HG02870 (cell line): Measurements from ENCODE around the gene FLRT1.

ENCODE experiments used
- ATAC-seq: cut with Tn5 transposase; IDR thresholded peaks from one replicate; pipeline ENCODE4 v1.9.1; 2021; ENCODE audit warnings: mild to moderate bottlenecking, moderate library complexity; ENCODE audit not compliant: unreplicated experiment

The FLRT1 gene

DNA sequence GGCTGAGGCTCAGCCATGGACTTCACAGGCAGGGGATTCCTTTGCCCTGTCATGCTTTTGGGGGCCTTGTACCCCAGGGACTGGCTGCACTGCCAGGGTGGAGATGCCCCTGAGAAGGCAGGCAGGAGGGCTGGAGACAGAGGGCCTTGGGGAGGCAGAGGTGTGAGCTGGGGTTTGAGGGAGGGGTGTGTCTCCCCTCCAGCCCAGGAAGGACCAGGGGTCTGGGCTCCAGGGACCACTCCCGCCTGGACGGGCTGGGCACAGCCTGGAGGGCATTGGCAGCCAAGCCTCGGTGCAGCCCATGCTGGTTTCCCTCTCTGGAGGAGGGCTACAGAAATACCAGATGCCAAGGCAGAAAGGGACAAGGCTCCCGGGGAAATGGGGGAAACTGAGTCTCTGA, 30.0 kb upstream of the FLRT1 start:
- no peak for ATAC-seq

DNA sequence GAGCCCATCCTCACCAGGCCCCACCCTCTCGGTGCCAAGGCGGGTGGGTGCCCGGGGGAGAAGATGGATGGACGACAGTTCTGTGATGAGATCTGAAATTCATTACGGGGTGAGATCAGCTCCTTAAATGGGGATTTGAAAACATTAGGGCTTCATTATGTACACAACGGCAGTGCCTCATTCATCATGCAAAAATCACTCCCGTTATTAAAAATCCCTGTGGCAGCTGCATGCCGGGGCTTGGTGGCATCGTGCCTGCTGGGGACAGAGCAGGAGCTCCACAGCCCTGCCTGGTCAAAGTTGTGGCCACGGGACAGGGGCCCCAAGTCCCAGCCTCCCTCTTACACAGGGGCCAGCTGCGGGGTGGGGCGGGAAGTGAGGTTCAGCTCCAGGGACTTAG, 29.3 kb upstream of the FLRT1 start:
- no peak for ATAC-seq

DNA sequence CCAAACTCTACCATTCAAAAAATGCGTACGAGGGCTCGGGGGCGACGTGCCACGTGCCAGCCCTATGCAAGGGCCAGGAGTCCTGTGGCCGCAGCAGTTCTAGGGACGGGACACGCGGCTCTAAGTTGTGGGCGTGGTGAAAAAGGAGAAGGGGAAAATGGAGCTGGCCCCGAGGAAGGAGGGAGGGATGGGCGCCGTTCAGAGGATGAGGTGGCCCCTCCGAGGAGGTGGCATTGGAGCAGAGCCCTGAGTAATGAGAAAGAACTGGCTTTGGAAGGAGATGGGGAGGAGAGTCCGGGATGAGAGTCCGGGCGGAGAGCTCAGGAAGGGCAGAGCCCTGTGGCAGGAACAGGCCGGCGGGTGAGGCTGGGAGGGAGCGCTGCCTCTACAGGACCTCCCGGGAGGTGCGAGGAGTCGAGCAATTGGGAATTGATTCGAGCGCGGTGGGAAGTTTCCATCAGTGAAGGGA, 28.5 kb upstream of the FLRT1 start:
- no peak for ATAC-seq

DNA sequence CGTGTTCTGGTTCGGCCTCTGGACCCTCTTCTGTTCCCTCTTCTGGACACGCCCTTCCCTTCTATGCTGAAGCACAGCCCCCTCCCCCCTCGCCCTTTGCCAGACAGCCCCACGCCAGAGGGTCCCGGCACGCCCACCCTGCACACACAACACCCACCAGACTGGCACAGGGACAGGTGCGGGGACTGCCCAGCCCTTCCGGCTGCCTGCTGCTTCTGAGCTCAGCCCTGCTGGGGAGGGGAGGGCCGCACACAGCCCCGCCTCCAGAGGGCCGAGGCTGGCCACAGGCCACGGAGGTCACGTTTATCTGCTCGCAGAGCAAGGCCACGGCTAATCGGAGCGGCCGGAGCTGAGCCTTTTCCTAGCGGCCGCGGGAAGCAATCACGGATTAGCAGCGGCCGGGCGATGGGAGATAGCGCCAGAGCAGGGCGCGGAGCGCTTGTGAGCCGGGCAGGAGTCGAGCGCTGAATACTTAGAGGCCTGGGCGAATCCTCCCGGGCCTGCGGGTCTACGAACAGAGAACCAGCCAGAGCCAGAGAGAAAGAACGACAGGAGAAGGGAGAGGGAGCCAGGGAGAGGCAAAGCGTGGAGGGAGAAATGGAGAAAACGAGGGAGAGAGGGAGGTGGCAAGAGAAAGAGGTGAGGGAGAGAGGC, 28.0 kb upstream of the FLRT1 start:
- ATAC-seq, result no peak

GRCh38 chr11:64008283-64008913, 27.3 kb upstream of the FLRT1 start:
- no peak for ATAC-seq

DNA sequence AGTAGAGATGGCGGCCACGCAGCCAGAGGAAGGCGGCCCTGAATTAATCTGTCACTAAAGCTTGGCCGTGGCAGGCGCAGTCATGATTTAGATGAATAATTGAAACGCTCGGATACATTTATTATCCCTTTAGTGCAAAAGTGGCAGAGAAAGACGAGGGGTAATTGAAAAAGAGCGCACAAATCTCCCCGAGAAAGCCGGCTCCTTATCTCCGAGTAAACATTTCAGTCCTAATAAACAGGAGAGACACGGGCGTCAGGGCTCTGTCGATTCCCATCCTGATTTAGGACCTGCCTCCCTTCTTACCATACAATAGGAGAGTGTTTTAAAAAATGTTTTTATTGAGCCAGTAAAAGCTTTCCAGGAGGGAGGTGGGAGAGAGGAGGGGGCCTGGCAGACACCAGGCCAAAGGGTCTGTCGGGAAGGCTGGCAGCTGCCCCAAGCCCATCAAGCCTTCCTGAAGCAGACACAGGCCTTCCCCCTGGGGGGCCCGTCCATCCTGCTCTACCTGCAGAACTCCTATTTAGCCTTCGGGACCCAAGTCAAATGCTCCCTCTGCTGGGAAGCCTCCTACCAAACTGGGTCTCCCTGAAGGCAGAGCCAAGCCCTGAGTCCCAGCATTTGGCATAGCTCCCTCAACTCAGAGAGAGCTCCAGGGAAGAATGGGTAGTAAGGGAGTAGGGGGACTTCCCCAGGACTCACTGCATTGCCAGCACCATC, 26.7 kb upstream of the FLRT1 start:
- no peak for ATAC-seq

- ATAC-seq, result no peak
Measured at GRCh38 chr11:64009710-64010109, 26.0 kb upstream of the FLRT1 start.

DNA sequence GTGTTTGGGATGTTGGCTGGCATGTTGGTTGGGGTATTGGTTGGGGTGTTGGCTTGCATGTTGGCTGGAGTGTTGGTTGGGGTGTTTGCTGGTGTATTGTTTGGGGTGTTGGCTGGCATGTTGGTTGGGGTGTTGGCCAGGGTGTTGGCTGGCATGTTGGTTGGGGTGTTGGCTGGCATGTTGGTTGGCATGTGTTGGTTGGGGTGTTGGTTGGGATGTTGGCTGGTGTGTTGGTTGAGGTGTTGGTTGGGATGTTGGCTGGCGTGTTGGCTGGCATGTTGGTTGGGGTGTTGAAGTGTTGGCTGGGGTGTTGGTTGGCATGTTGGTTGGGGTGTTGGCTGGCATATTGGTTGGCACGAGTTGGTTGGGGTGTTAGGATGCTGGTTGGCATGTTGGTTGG, 24.9 kb upstream of the FLRT1 start:
- no peak for ATAC-seq

DNA sequence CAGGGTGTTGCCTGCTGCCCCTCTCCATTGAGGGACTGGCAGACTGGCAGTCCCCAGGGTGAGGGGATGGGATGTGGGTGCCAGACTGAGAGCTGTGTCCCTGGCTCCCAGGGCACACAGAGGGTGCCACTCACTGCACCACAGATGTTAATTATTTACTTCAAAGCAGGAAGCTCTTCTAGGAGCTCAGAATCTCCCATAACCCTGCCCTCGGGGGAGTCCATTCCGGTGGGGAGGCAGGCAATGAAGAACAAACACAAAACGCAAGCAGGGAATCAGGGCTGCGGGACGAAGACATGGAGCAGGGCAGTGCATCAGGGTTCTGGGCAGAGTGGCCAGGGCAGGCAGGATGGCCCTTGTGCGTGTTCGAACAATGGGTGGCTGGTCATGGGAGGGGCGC, 24.4 kb upstream of the FLRT1 start:
- no peak for ATAC-seq

DNA sequence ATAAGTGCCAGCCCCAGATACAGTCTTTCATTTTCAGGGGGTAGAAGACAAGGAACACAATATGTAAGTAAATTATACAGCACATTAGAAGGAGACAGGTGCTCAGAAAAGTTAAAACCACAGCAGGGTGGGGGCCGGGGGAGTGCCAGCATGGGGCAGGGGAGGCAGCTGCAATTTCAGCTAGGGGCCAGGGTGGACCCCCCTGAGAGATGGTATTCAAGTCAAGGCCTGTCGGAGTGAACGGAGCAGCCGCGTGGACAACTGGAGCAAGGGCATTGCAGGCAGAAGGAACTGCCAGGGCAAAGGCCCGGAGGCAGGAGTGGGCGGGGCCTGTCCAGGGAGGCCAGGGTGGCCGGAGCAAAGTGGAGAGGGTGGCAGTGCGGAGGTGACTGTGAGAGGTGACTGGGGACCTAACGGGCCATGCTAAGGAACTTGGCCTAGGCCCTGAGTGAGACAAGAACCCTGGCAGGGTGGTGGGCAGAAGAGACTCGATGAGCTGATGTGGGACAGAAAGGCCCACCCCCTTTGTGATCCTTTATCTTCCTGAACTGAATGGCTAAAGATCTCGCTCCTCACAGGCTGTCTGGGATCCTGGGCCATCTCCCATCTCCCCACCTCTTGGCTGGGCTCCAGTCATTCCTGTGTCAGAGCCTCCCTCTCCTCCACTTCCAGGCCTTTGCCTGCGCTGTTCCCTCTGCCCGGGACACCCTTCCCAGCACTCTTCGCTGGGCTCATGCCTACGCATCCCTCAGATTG, 22.4 kb upstream of the FLRT1 start:
- ATAC-seq, result no peak

DNA sequence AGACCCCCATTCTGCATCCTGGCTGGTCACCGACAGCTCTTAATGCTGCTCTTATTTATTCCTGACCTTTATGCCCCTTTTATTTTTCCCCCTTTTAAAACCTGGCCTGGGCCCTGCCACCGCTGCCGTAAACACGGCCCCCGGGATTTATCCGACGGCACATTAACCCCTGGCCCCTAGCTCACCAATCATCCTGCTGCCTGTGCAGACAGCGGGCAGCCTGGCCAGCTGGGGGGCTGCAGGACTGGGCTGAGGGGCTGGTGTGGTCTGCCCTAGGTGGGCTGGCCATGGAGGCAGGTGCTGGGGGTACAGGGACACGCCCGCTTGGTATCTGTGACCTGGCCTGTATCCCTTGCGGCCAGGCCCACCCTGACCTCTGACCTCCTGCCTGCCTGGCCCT, 21.4 kb upstream of the FLRT1 start:
- no peak for ATAC-seq

DNA sequence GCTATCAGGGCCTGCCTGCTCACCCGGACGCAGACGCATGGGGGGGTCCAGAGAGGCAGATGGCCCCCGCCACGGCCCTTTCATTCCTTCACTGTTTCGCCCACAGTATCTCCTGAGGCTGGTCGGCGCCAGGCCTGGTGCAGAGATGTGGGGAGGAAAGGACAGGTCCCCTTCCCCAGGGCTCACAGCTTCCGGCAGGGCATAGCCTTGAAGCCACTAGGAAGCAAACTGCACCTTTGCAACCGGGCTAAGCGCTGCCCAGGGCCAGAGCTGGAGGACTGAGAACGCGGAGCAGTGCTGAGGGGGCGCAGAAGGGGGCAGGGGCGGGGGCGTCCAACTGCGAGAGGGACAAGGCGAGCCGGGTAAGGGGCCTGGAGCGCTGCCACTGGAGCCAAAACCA, 20.2 kb upstream of the FLRT1 start:
- ATAC-seq, result no peak

DNA sequence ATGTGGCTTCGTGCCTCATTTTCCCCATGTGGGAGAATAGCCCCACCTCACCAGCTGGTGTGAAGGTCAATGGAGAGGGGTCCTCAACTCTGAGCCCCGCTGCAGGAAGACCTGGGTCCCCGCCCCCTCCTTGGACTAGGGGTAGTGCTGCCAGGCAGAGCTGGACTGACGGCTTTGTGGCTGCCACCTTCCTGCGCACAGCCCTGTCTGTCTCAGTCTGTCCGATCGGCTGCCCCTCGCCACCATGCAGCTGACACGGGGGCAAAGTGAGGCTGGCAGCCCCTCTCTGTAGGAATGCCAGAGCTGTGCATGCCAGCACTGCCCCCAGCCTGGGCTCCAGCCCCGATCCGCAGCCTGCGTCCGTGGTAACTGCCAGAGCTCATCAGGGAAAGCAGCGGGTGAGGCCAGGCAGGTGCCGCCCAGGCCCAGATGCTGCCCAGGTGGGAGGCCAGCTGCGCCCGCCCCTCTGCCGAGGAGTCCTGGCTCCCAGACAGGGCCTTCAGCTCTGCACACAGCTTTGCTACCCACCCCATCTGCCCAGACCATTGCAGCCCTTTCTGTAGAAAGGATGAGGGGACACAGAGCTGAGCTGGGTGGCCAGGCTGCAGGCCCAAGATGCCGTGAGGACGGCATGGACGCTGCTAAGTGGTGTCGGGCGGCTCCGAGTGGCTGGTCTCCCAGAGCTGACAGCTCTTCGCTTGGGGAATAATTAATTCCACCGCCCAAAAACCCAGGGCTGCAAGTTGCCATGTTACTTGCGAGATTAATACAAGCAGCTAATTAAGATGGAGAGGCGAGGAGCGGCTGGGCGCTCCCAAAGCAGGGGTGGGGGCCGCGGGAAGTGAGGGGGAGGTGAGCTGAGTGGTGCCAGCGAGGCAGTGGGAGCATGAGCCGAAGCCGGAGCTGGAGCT, 19.5 kb upstream of the FLRT1 start:
- no peak for ATAC-seq

DNA sequence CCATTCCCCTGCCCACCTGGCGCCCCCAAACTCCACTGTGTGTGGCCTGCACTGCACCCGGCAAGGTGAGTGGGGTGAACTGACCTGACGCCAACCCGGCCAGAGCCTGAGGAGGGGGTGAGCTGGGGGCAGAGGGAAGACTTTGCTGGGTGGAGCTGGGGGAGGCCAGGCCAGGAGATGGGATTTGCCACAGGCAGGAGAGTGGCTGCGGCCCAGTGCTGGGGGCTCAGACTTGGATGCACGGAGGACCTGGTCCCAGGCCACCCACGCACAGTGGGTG, 17.8 kb upstream of the FLRT1 start:
- no peak for ATAC-seq

DNA sequence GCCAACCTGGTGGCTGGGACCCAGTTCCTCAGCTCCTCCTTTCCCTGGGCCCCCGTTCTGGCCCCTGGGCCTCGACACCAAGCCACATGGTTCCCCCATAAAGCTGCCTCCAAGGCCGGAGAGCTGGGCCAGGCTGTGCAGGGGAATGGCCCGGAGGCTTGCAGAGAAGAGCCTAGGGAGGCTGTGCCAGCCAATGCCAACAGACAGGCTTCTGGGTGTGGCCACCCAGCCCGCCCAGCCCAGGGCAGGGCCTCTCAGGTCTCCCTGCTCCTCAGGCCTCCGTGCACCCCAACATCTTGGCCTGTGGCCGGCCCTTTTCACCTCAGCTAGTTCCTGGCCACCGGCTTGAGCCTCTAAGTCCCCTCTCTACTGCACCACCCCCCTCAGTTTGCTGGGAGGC, 17.4 kb upstream of the FLRT1 start:
- no peak for ATAC-seq

- no peak for ATAC-seq
Measured at GRCh38 chr11:64019106-64020037, 16.4 kb upstream of the FLRT1 start.

DNA sequence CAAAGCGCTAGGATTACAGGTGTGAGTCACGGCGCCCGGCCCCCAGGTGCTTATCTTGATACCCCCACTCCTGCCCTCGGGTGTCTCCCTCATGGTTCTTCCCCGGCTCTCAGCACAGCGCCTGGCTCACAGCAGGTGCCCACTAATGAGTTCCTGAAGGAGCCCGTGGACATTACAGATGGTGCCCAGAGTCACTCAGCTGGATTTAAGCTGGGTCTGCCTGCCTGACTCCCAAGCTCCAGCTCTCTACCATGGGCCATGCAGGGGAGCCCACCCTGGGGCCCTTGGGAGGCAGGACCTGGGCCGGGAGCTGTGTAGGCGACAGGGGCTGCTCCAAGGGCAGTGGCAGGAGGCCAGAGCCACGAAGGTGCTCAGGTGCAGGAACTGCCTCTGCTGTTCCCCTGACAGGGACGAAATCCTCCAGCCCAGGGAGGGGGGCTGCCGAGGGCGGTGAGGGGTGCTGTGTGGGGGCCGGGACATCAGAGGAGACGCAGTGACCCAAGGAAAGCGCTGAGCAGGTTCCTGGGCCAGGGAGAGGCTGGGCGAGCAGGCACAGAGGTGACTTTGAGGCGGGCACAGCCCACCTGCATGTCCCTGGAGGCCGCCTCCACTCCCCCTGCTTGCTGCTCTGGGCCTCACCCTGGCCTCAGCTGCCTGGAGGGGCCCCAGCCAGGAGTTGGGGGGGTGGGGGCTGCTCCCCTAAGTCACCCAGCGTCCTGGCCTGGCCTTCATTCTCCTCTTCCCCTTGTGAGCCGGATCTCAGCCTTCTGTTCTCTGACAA, 14.6 kb upstream of the FLRT1 start:
- ATAC-seq, result no peak

GRCh38 chr11:64021757-64022093, 14.0 kb upstream of the FLRT1 start:
- ATAC-seq, result no peak
